DOHH2 (cell line): ENCODE data around the gene BMP6.

Experiments
- H3F3A ChIP-seq: fragments of 200-600 bp; sonication (generic), shearing (Covaris generic); 2 replicates; pipeline ENCODE4 v1.6.0; 2016; ENCODE audit warnings: antibody characterized with exemption, mild to moderate bottlenecking; ENCODE audit not compliant: control insufficient read depth, insufficient read depth
- H3K27ac ChIP-seq: fragments of 200-600 bp; sonication (generic); 2 replicates; pipeline ENCODE4 v1.5.1; 2014; ENCODE audit warnings: low read depth, mild to moderate bottlenecking, low read length, moderate library complexity
- H3K27me3 ChIP-seq: fragments of 200-600 bp; sonication (generic); 2 replicates; pipeline ENCODE4 v1.6.1; 2014; ENCODE audit warnings: mild to moderate bottlenecking, low read length, mixed read lengths; ENCODE audit not compliant: control insufficient read depth
- H3K36me3 ChIP-seq: fragments of 200-600 bp; sonication (generic); 2 replicates; pipeline ENCODE4 v1.6.1; 2014; ENCODE audit warnings: mild to moderate bottlenecking, low read length, moderate library complexity, mixed read lengths; ENCODE audit not compliant: control insufficient read depth
- H3K4me1 ChIP-seq: fragments of 200-600 bp; sonication (generic); 2 replicates; pipeline ENCODE4 v1.6.1; 2014; ENCODE audit warnings: mild to moderate bottlenecking, low read length, mixed read lengths; ENCODE audit not compliant: control insufficient read depth
- H3K4me2 ChIP-seq: fragments of 200-600 bp; sonication (generic); 2 replicates; pipeline ENCODE4 v1.6.0; 2014; ENCODE audit warnings: mild to moderate bottlenecking, low read length, moderate library complexity
- H3K4me3 ChIP-seq: fragments of 200-600 bp; sonication (generic); 2 replicates; pipeline ENCODE4 v1.5.1; 2014; ENCODE audit warnings: mild to moderate bottlenecking, low read length, mixed read lengths
- H3K79me2 ChIP-seq: fragments of 200-600 bp; sonication (generic); 2 replicates; pipeline ENCODE4 v1.6.1; 2014; ENCODE audit warnings: mild to moderate bottlenecking, low read length, mixed read lengths; ENCODE audit not compliant: control insufficient read depth
- H3K9me2 ChIP-seq: fragments of 200-600 bp; sonication (generic); replicated peaks from 2 replicates; pipeline ENCODE4 v1.6.1; 2014; ENCODE audit warnings: mild to moderate bottlenecking, low read length, mixed read lengths; ENCODE audit not compliant: control insufficient read depth
- H3K9me3 ChIP-seq: fragments of 200-600 bp; sonication (generic); 2 replicates; pipeline ENCODE4 v1.6.1; 2014; ENCODE audit warnings: antibody characterized with exemption, low read length, mixed read lengths; ENCODE audit not compliant: control insufficient read depth, insufficient read depth
- H4K20me1 ChIP-seq: fragments of 200-600 bp; sonication (generic); 2 replicates; pipeline ENCODE4 v1.6.0; 2014; ENCODE audit warnings: low read depth, mild to moderate bottlenecking, antibody characterized with exemption, low read length, moderate library complexity; ENCODE audit not compliant: control insufficient read depth, insufficient read depth
- CTCF ChIP-seq: fragments of 200-600 bp; sonication (generic); IDR thresholded peaks from one replicate; pipeline ENCODE4 v1.5.1; 2014; ENCODE audit warnings: antibody characterized with exemption, mild to moderate bottlenecking, low read depth, low read length; ENCODE audit not compliant: poor library complexity, severe bottlenecking
- EZH2phosphoT487 ChIP-seq: fragments of 200-600 bp; sonication (generic); IDR thresholded peaks from 2 replicates; pipeline ENCODE4 v1.6.1; 2017; ENCODE audit warnings: borderline replicate concordance, mild to moderate bottlenecking, antibody characterized with exemption, low read length, moderate library complexity, mixed read lengths

The BMP6 gene

DNA sequence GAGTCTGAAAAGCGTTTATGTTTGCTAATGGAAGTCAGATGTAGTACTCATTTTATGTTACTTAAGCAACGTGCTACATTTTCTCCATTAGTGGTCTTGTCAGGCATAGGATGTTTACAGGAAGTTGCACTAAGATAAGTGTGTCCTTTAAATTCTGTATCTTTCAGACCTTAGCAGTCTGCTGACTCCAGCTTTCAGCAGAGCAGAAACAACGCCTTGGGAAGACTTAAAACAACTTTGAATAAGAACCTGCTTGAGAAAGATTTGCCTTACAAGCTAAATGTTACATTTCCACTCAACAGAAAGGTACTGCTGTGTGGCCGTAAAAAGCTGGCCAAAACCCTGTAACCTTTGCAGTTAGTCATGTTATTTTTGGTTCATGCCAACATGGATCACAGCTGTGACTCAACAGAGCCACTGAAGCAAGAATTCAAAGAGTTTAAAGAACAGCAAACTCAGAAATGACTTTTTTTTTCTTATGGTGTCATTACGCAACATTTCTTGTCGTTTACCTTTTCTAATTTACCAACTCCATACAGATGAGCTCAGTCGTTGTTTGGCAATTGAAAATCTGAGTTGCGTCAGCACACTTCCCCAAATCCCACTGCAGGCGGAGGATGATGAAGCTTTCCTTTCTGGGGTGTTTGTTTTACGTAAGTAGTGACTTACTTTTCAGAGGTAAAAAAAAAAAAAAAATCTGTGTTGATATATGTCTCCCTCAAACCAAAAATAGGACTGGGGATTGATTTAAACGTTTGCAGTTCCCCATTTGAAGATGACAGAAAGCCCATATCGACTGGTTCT is 27.9 kb upstream of the BMP6 start:
- Histone ChIP-seq H3K36me3 (no peaks in the 10 kb centered on the region), H3K27ac (no peak overlapping the region), H3K9me2 (no peaks in the 10 kb centered on the region), H3K9me3 (no peaks in the 10 kb centered on the region), H3K4me3 (no peak overlapping the region), H3K27me3 (peaks cover 16% of the 10 kb centered on the region), H3F3A (no peaks in the 10 kb centered on the region), H3K4me2 (no peak overlapping the region), H3K79me2 (no peaks in the 10 kb centered on the region), H3K4me1 (no peaks in the 10 kb centered on the region), H4K20me1 (no peaks in the 10 kb centered on the region)
- TF ChIP-seq CTCF (no peak), EZH2phosphoT487 (no peak)

GRCh38 chr6:7701212-7701834 is 24.6 kb upstream of the BMP6 start:
- Histone ChIP-seq H3K9me2 (no peaks in the 10 kb centered on the region), H3K27me3 (peaks cover 16% of the 10 kb centered on the region), H3K79me2 (no peaks in the 10 kb centered on the region), H3K4me2 (no peak overlapping the region), H3K4me3 (no peak overlapping the region), H3K4me1 (no peaks in the 10 kb centered on the region), H3K27ac (no peak overlapping the region), H3K9me3 (no peaks in the 10 kb centered on the region), H4K20me1 (no peaks in the 10 kb centered on the region), H3F3A (no peaks in the 10 kb centered on the region), H3K36me3 (no peaks in the 10 kb centered on the region)
- TF ChIP-seq CTCF (no peak), EZH2phosphoT487 (no peak)

GRCh38 chr6:7703148-7703680 is 22.7 kb upstream of the BMP6 start:
- no peak overlapping the region for H3K27ac ChIP-seq
- H3K36me3 ChIP-seq: no peaks in the 10 kb centered on the region
- no peaks in the 10 kb centered on the region for H3K79me2 ChIP-seq
- no peaks in the 10 kb centered on the region for H3F3A ChIP-seq
- no peaks in the 10 kb centered on the region for H3K4me1 ChIP-seq
- no peaks in the 10 kb centered on the region for H3K9me3 ChIP-seq
- no peak overlapping the region for H3K4me2 ChIP-seq
- no peaks in the 10 kb centered on the region for H3K9me2 ChIP-seq
- no peak overlapping the region for H3K4me3 ChIP-seq
- peaks cover 7% of the 10 kb centered on the region; the same call in 1 of the 2 replicates for H3K27me3 ChIP-seq
- TF ChIP-seq CTCF (no peak), EZH2phosphoT487 (no peak)
- no peaks in the 10 kb centered on the region for H4K20me1 ChIP-seq
